H9 (cell line): ENCODE measurements around the gene ARMCX2. TPM values are rescaled to one million over a fixed set of nuclear protein-coding genes. Genes with fewer than 3 reads are reported as not detected.

Source experiments
- DNase-seq: peaks from one replicate; pipeline ENCODE4 v3.0.0-alpha.2; 2017
- H2AFZ ChIP-seq: one replicate; pipeline ENCODE4 v1.6.1; 2013; ENCODE audit warnings: mild to moderate bottlenecking, low read length, control low read depth, moderate library complexity
- H2AK5ac ChIP-seq: 2 replicates; pipeline ENCODE4 v1.6.1; 2013; ENCODE audit warnings: low read length, control low read depth, mixed read lengths; ENCODE audit not compliant: insufficient read length
- H2BK120ac ChIP-seq: one replicate; pipeline ENCODE4 v1.6.1; 2013; ENCODE audit warnings: low read depth, mild to moderate bottlenecking, low read length, control low read depth, inconsistent platforms; ENCODE audit not compliant: poor library complexity, severe bottlenecking
- H2BK12ac ChIP-seq: 2 replicates; pipeline ENCODE4 v1.6.1; 2013; ENCODE audit warnings: low read length, control low read depth, mixed read lengths, low read depth; ENCODE audit not compliant: insufficient read length
- H2BK15ac ChIP-seq: 2 replicates; pipeline ENCODE4 v1.6.1; 2013; ENCODE audit warnings: low read depth, low read length, control low read depth
- H2BK20ac ChIP-seq: one replicate; pipeline ENCODE4 v1.6.1; 2013; ENCODE audit warnings: low read depth, mild to moderate bottlenecking, low read length, control low read depth, inconsistent platforms; ENCODE audit not compliant: poor library complexity, severe bottlenecking
- H2BK5ac ChIP-seq: 2 replicates; pipeline ENCODE4 v1.6.1; 2013; ENCODE audit warnings: low read length, control low read depth, mixed read lengths; ENCODE audit not compliant: insufficient read length
- H3K14ac ChIP-seq: 2 replicates; pipeline ENCODE4 v1.6.1; 2013; ENCODE audit warnings: low read length, control low read depth; ENCODE audit not compliant: insufficient read depth
- H3K18ac ChIP-seq: 2 replicates; pipeline ENCODE4 v1.6.1; 2013; ENCODE audit warnings: low read depth, mild to moderate bottlenecking, mixed read lengths, low read length, control low read depth; ENCODE audit not compliant: insufficient read length
- H3K23ac ChIP-seq: 2 replicates; pipeline ENCODE4 v1.6.1; 2013; ENCODE audit warnings: low read length, control low read depth, mixed read lengths, low read depth; ENCODE audit not compliant: insufficient read length
- H3K23me2 ChIP-seq: 2 replicates; pipeline ENCODE4 v1.6.1; 2013; ENCODE audit warnings: low read depth, mild to moderate bottlenecking, mixed read lengths, low read length, control low read depth; ENCODE audit not compliant: insufficient read length, poor library complexity, severe bottlenecking
- H3K27ac ChIP-seq: 2 replicates; pipeline ENCODE4 v1.5.1; 2013; ENCODE audit warnings: low read length, control low read depth, mixed read lengths, low read depth; ENCODE audit not compliant: insufficient read length
- H3K27me3 ChIP-seq: 2 replicates; pipeline ENCODE4 v1.6.1; 2013; ENCODE audit warnings: low read length, control low read depth, inconsistent platforms; ENCODE audit not compliant: insufficient read depth
- H3K4ac ChIP-seq: 2 replicates; pipeline ENCODE4 v1.6.1; 2013; ENCODE audit warnings: low read depth, mild to moderate bottlenecking, control low read depth, inconsistent platforms, low read length, moderate library complexity
- H3K4me1 ChIP-seq: 2 replicates; pipeline ENCODE4 v1.6.1; 2013; ENCODE audit warnings: low read length, control low read depth, inconsistent platforms; ENCODE audit not compliant: insufficient read depth
- H3K4me2 ChIP-seq: 2 replicates; pipeline ENCODE4 v1.6.1; 2013; ENCODE audit warnings: low read length, control low read depth, mixed read lengths; ENCODE audit not compliant: insufficient read length, insufficient read depth
- H3K56ac ChIP-seq: 2 replicates; pipeline ENCODE4 v1.6.1; 2013; ENCODE audit warnings: low read depth, mild to moderate bottlenecking, mixed read lengths, low read length, control low read depth; ENCODE audit not compliant: insufficient read length
- H3K79me1 ChIP-seq: 2 replicates; pipeline ENCODE4 v1.6.1; 2013; ENCODE audit warnings: low read depth, mild to moderate bottlenecking, moderate library complexity, low read length, control low read depth, inconsistent platforms; ENCODE audit not compliant: insufficient read depth, poor library complexity, severe bottlenecking
- H3K79me2 ChIP-seq: 2 replicates; pipeline ENCODE4 v1.6.1; 2013; ENCODE audit warnings: low read length, control low read depth, inconsistent platforms; ENCODE audit not compliant: insufficient read depth
- H3K9ac ChIP-seq: 2 replicates; pipeline ENCODE4 v1.6.1; 2013; ENCODE audit warnings: low read length, control low read depth, mixed read lengths; ENCODE audit not compliant: insufficient read length; ENCODE audit errors: extremely low read depth
- H3K9me3 ChIP-seq: one replicate; pipeline ENCODE4 v1.6.1; 2013; ENCODE audit warnings: low read depth, low read length, inconsistent platforms; ENCODE audit not compliant: control insufficient read depth
- H3T11ph ChIP-seq: one replicate; pipeline ENCODE4 v1.6.1; 2013; ENCODE audit warnings: mild to moderate bottlenecking, low read length, control low read depth, inconsistent platforms
- H4K20me1 ChIP-seq: one replicate; pipeline ENCODE4 v1.6.1; 2013; ENCODE audit not compliant: control insufficient read depth, insufficient read length, insufficient read depth
- H4K5ac ChIP-seq: 2 replicates; pipeline ENCODE4 v1.6.1; 2013; ENCODE audit warnings: low read depth, mild to moderate bottlenecking, mixed read lengths, low read length, control low read depth; ENCODE audit not compliant: insufficient read length
- H4K8ac ChIP-seq: replicated peaks from 2 replicates; pipeline ENCODE4 v1.6.1; 2013; ENCODE audit warnings: low read length, control low read depth, mixed read lengths, low read depth; ENCODE audit not compliant: insufficient read length
- H4K91ac ChIP-seq: 2 replicates; pipeline ENCODE4 v1.6.1; 2013; ENCODE audit warnings: low read depth, mild to moderate bottlenecking, moderate library complexity, mixed read lengths, low read length, control low read depth; ENCODE audit not compliant: insufficient read length
- H3K27ac Mint-ChIP-seq, 3 experiments: 2 replicates in 2 of 3; 3 replicates in 1 of 3; pipeline ENCODE4 v1.8.0; 2020 to 2021; ENCODE audit warnings: mixed read lengths in 3 of 3, mild to moderate bottlenecking in 1 of 3, moderate library complexity in 1 of 3
- H3K27me3 Mint-ChIP-seq: 2 replicates; pipeline ENCODE4 v1.8.0; 2021; ENCODE audit warnings: low read depth, mild to moderate bottlenecking, moderate library complexity, mixed read lengths
- H3K36me3 Mint-ChIP-seq, 3 experiments: 2 replicates in 2 of 3; 3 replicates in 1 of 3; pipeline ENCODE4 v1.8.0; 2020 to 2021; ENCODE audit warnings: low read depth in 3 of 3, mixed read lengths in 3 of 3; ENCODE audit not compliant: insufficient read depth in 1 of 3
- H3K4me1 Mint-ChIP-seq, 2 experiments: 2 replicates each; pipeline ENCODE4 v1.8.0; 2020; ENCODE audit warnings: mixed read lengths in 2 of 2
- H3K4me3 Mint-ChIP-seq, 2 experiments: 2 replicates in 1 of 2; 3 replicates in 1 of 2; pipeline ENCODE4 v1.8.0; 2020 to 2021; ENCODE audit warnings: mild to moderate bottlenecking in 2 of 2, mixed read lengths in 2 of 2, moderate library complexity in 1 of 2
- H3K9me3 Mint-ChIP-seq, 2 experiments: 2 replicates in 1 of 2; 3 replicates in 1 of 2; pipeline ENCODE4 v1.8.0; 2020; ENCODE audit warnings: mild to moderate bottlenecking in 2 of 2, mixed read lengths in 2 of 2, moderate library complexity in 1 of 2
- CTCF ChIP-seq: fragments of 200-600 bp; sonication (generic); conservative IDR thresholded peaks from 3 replicates; pipeline ENCODE4 v1.8.0; 2021; ENCODE audit warnings: antibody characterized with exemption, mild to moderate bottlenecking
- WGBS: extraction: QIAGEN DNeasy Blood & Tissue Kit; methylation state at CpG from one replicate; pipeline ENCODE4 v1.1.7; 2013; ENCODE audit warnings: missing lambda C conversion rate, low lambda C conversion rate, mixed read lengths; ENCODE audit not compliant: insufficient read length; ENCODE audit errors: extremely low coverage; 5-methylcytosine and 5-hydroxymethylcytosine counted together
- total RNA-seq: library from RNA; stranded (reverse); gene quantifications from 2 replicates; pipeline ENCODE4 v1.2.1, GENCODE V29; 2021

ARMCX2 gene
- total RNA-seq, 1 experiment from 2014 or later = 108 TPM

DNA sequence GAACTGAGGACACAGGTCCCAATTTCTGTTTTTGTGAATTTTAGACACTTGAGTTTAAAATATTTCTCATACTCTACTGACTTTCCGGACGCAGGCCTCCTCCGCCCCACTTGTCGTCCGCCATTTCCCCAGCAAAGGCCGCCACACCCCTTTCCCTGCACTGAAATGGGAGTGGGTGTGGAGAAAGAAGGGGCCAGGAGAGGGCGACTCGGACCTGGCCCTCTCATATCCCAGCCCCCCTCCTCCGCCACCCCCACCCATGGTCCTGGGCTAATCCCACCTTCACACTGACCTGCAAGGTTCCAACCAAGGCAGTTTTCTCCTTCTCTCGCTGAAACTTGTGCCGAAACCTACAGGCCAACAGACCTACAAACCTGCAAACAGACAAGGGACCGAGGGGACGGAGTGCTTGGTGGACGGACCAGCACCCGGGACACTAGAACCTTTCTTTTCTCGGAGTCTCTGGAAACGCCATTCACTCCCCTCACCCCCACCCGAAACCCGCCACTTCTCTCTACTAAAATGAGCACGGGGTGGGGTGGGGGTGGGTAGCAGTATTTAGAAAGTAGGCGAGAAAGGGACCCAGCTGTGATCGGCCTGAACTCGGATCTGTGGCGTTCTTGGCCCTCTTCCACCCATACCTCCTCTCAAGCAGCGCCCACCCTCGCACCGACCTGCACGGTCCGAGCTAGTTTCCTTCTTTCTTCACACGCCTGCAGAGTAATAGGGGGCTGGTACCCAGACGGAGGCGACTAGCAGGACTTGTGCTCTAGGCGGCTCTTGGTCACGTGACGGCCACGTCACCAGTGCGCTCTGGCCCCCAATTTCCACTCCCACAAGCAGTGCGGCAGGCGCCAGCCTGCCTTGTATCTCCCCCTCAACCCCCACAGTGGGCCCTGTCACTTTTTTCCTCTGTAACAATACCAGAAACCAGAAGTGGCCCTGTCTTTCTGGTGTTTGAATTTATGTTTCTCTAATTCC, 42.1 kb downstream of the ARMCX2 start, which contains the start of gene ARMCX6:
ARMCX6 (minus strand) TSS at position 790 of the 981 bp plus-strand sequence. CDS start 1,380 bp downstream, outside the sequence.
- Histone ChIP-seq H4K20me1 (no peaks in the 10 kb centered on the region), H3K18ac (peak within 1 kb of the TSS; percentile 75), H3K56ac (no peak within 1 kb of the TSS), H4K8ac (no peak within 1 kb of the TSS), H2BK20ac (no peak within 1 kb of the TSS), H4K5ac (no peak within 1 kb of the TSS), H3K27me3 (no peaks in the 10 kb centered on the region), H4K91ac (no peak within 1 kb of the TSS), H3K4ac (no peak within 1 kb of the TSS), H3K9ac (peak within 1 kb of the TSS; percentile 81), H3K23me2 (no peaks in the 10 kb centered on the region), H2AFZ (no peak within 1 kb of the TSS), H2BK120ac (no peak within 1 kb of the TSS), H3K14ac (peak within 1 kb of the TSS; percentile 45; the same call in 1 of the 2 replicates), H3T11ph (no peak within 1 kb of the TSS), H3K79me2 (no peaks in the 10 kb centered on the region), H3K23ac (no peak within 1 kb of the TSS), H3K4me1 (no peaks in the 10 kb centered on the region), H2BK5ac (no peak within 1 kb of the TSS), H3K79me1 (no peaks in the 10 kb centered on the region), H3K4me2 (peak within 1 kb of the TSS; percentile 56), H3K27ac (peak within 1 kb of the TSS; percentile 16), H2BK12ac (no peak within 1 kb of the TSS), H2AK5ac (no peak within 1 kb of the TSS), H2BK15ac (no peak within 1 kb of the TSS), H3K9me3 (peaks cover 7% of the 10 kb centered on the region)
- DNase-seq = peak; percentile 71
- Mint-ChIP-seq H3K4me1 (peaks cover 21 to 37% of the 10 kb centered on the region in 2 experiments), H3K27me3 (no peaks in the 10 kb centered on the region; the same call in 1 of the 2 replicates), H3K36me3 (peaks cover 8 to 12% (median 9%) of the 10 kb centered on the region in 3 experiments), H3K27ac (peak within 1 kb of the TSS; percentile 89 to 98 (median 97); a peak in 6 of 7 replicates), H3K9me3 (peaks cover 47 to 58% of the 10 kb centered on the region in 2 experiments), H3K4me3 (peak within 1 kb of the TSS; percentile 86 to 91)
- no CpG with 5 or more reads among the region's 39 CpGs for WGBS
- peak; percentile 61 for TF ChIP-seq CTCF
